IMR-90 (cell line): ENCODE measurements around the gene KRT86. TPM values are rescaled to one million over a fixed set of nuclear protein-coding genes. Genes with fewer than 3 reads are reported as not detected.
A peak's percentile ranks its signal among the peaks of the same experiment; 100 is the strongest.

ENCODE experiments used
- ATAC-seq: fragments of 200-7000 bp; cut with Tn5 transposase; 2 replicates; pipeline ENCODE4 v1.9.1; 2020; ENCODE audit warnings: low read depth, mild to moderate bottlenecking, moderate library complexity
- BruUV-seq: library from RNA; stranded (reverse); fragments of 400-500 nt; replicated peaks from 2 replicates; lab custom pipeline; 2021; lab: Mats Ljungman, UMichigan
- CTCF ChIA-PET: fragments of 300-600 bp; formaldehyde crosslinking; extraction: SDS; loops from one replicate; lab custom pipeline; 2021; ENCODE audit warnings: antibody characterized with exemption; lab: Yijun Ruan, JAX
- POLR2A ChIA-PET: fragments of 300-600 bp; sonication (Branson Sonifier 250); formaldehyde crosslinking; loops from one replicate; lab custom pipeline; 2022; ENCODE audit warnings: antibody characterized with exemption; ENCODE audit not compliant: unreplicated experiment; lab: Charles Lee
- DNase-seq: peaks from one replicate; pipeline ENCODE4 v3.0.0; 2013
- H2AFZ ChIP-seq: replicated peaks from 2 replicates; pipeline ENCODE3; 2013; ENCODE audit warnings: low read length, mild to moderate bottlenecking; ENCODE audit not compliant: poor library complexity
- H2AK5ac ChIP-seq: 2 replicates; pipeline ENCODE4 v1.6.1; 2013; ENCODE audit warnings: low read depth, low read length, inconsistent platforms
- H2AK9ac ChIP-seq: replicated peaks from 2 replicates; pipeline ENCODE3; 2013; ENCODE audit warnings: mild to moderate bottlenecking, low read depth, low read length, moderate library complexity; ENCODE audit not compliant: poor library complexity
- H2BK120ac ChIP-seq: 2 replicates; pipeline ENCODE4 v1.6.1; 2013; ENCODE audit warnings: low read depth, low read length, inconsistent platforms
- H2BK15ac ChIP-seq: 3 replicates; pipeline ENCODE4 v1.6.1; 2013; ENCODE audit warnings: low read depth, low read length, inconsistent platforms
- H2BK20ac ChIP-seq: 2 replicates; pipeline ENCODE4 v1.6.1; 2013; ENCODE audit warnings: low read depth, mild to moderate bottlenecking, inconsistent platforms, low read length, moderate library complexity
- H2BK5ac ChIP-seq: 2 replicates; pipeline ENCODE4 v1.6.1; 2013; ENCODE audit warnings: mild to moderate bottlenecking, low read depth, low read length, inconsistent platforms; ENCODE audit not compliant: poor library complexity, severe bottlenecking
- H3K14ac ChIP-seq: replicated peaks from 2 replicates; pipeline ENCODE4 v1.6.1; 2013; ENCODE audit warnings: low read depth, low read length, inconsistent platforms
- H3K18ac ChIP-seq: 2 replicates; pipeline ENCODE4 v1.6.1; 2013; ENCODE audit warnings: low read depth, low read length, control low read depth
- H3K23ac ChIP-seq: 2 replicates; pipeline ENCODE4 v1.6.1; 2013; ENCODE audit warnings: low read depth, low read length, inconsistent platforms
- H3K27ac ChIP-seq: 2 replicates; pipeline ENCODE4 v1.5.1; 2013; ENCODE audit warnings: mild to moderate bottlenecking, control low read depth, low read length; ENCODE audit not compliant: insufficient read depth
- H3K27me3 ChIP-seq: 2 replicates; pipeline ENCODE4 v1.6.1; 2013; ENCODE audit warnings: low read length; ENCODE audit not compliant: control insufficient read depth, insufficient read depth
- H3K36me3 ChIP-seq: 2 replicates; pipeline ENCODE4 v1.6.1; 2013; ENCODE audit warnings: low read length, mixed read lengths; ENCODE audit not compliant: control insufficient read depth, insufficient read depth
- H3K4ac ChIP-seq: 2 replicates; pipeline ENCODE4 v1.6.1; 2013; ENCODE audit warnings: low read depth, low read length, inconsistent platforms
- H3K4me1 ChIP-seq: 2 replicates; pipeline ENCODE4 v1.6.1; 2013; ENCODE audit warnings: low read length, mixed read lengths; ENCODE audit not compliant: control insufficient read depth, insufficient read depth
- H3K4me2 ChIP-seq: 2 replicates; pipeline ENCODE4 v1.6.1; 2013; ENCODE audit warnings: low read depth, mild to moderate bottlenecking, control low read depth, low read length, moderate library complexity
- H3K4me3 ChIP-seq: 2 replicates; pipeline ENCODE4 v1.5.1; 2013; ENCODE audit warnings: low read depth, mild to moderate bottlenecking, control low read depth, low read length, moderate library complexity; ENCODE audit not compliant: insufficient read depth
- H3K56ac ChIP-seq: 2 replicates; pipeline ENCODE4 v1.6.1; 2013; ENCODE audit warnings: low read length, inconsistent platforms; ENCODE audit not compliant: insufficient read depth; ENCODE audit errors: extremely low read depth
- H3K79me1 ChIP-seq, 2 experiments: 2 replicates each; pipeline ENCODE4 v1.6.1; 2013; ENCODE audit warnings: low read length in 2 of 2, inconsistent platforms in 1 of 2, low read depth in 1 of 2
- H3K9ac ChIP-seq: 2 replicates; pipeline ENCODE4 v1.6.1; 2013; ENCODE audit warnings: low read depth, low read length, control low read depth
- H3K9me1 ChIP-seq: 2 replicates; pipeline ENCODE4 v1.6.1; 2013; ENCODE audit warnings: low read length, inconsistent platforms; ENCODE audit not compliant: insufficient read depth
- H3K9me3 ChIP-seq: 2 replicates; pipeline ENCODE4 v1.6.1; 2013; ENCODE audit warnings: low read length; ENCODE audit not compliant: control insufficient read depth, insufficient read depth
- H4K20me1 ChIP-seq: 2 replicates; pipeline ENCODE4 v1.6.1; 2013; ENCODE audit warnings: low read length, inconsistent platforms; ENCODE audit not compliant: insufficient read depth
- H4K5ac ChIP-seq: 2 replicates; pipeline ENCODE4 v1.6.1; 2013; ENCODE audit warnings: mild to moderate bottlenecking, low read depth, low read length, control low read depth
- H4K8ac ChIP-seq, 2 experiments: 2 replicates each; pipeline ENCODE4 v1.6.1; 2013; ENCODE audit warnings: low read depth in 2 of 2, low read length in 2 of 2, control low read depth in 1 of 2, inconsistent platforms in 1 of 2
- H4K91ac ChIP-seq: 2 replicates; pipeline ENCODE4 v1.6.1; 2013; ENCODE audit warnings: low read depth, low read length, inconsistent platforms; ENCODE audit not compliant: insufficient read depth
- BHLHE40 ChIP-seq: fragments of 150-350 bp; IDR thresholded peaks from 2 replicates; pipeline ENCODE4 v1.6.1; 2016; ENCODE audit warnings: mild to moderate bottlenecking, low read depth, low read length
- CEBPB ChIP-seq: IDR thresholded peaks from 2 replicates; pipeline ENCODE4 v1.6.1; 2012; ENCODE audit warnings: low read depth, low read length, improper control_type of control experiment
- CHD1 ChIP-seq: IDR thresholded peaks from 2 replicates; pipeline ENCODE4 v1.6.1; 2012; ENCODE audit warnings: low read depth, low read length, improper control_type of control experiment
- FOS ChIP-seq: fragments of 150-350 bp; IDR thresholded peaks from 2 replicates; pipeline ENCODE4 v1.6.1; 2016; ENCODE audit warnings: low read depth, low read length
- MAFK ChIP-seq: IDR thresholded peaks from 2 replicates; pipeline ENCODE4 v1.6.1; 2012; ENCODE audit warnings: low read depth, low read length, improper control_type of control experiment
- MAZ ChIP-seq: IDR thresholded peaks from 2 replicates; pipeline ENCODE4 v1.6.1; 2012; ENCODE audit warnings: low read depth, mild to moderate bottlenecking, low read length, improper control_type of control experiment, moderate library complexity, borderline replicate concordance
- NFE2L2 ChIP-seq: fragments of 150-350 bp; IDR thresholded peaks from 2 replicates; pipeline ENCODE4 v1.6.1; 2016; ENCODE audit warnings: low read depth, mild to moderate bottlenecking, low read length
- POLR2A ChIP-seq: IDR thresholded peaks from 2 replicates; pipeline ENCODE4 v1.6.1; 2012; ENCODE audit warnings: mild to moderate bottlenecking, low read depth, low read length
- RAD21 ChIP-seq: IDR thresholded peaks from 2 replicates; pipeline ENCODE4 v1.6.1; 2012; ENCODE audit warnings: low read length, improper control_type of control experiment
- RCOR1 ChIP-seq: IDR thresholded peaks from 2 replicates; pipeline ENCODE4 v1.6.1; 2012; ENCODE audit warnings: mild to moderate bottlenecking, low read length, improper control_type of control experiment; ENCODE audit not compliant: insufficient replicate concordance
- RFX5 ChIP-seq: IDR thresholded peaks from 2 replicates; pipeline ENCODE4 v1.8.0; 2012; ENCODE audit warnings: low read depth, mild to moderate bottlenecking, low read length, moderate library complexity
- SMC3 ChIP-seq: fragments of 150-350 bp; IDR thresholded peaks from 2 replicates; pipeline ENCODE4 v1.6.1; 2016; ENCODE audit warnings: low read depth, mild to moderate bottlenecking, antibody characterized with exemption, low read length, moderate library complexity
- WGBS, 2 experiments: methylation state at CpG; one replicate each; pipeline versions ENCODE4 v1.1.5 to v1.1.7; 2013; ENCODE audit warnings: missing lambda C conversion rate in 2 of 2; ENCODE audit not compliant: insufficient read length in 1 of 2; ENCODE audit errors: extremely low coverage in 2 of 2; 5-methylcytosine and 5-hydroxymethylcytosine counted together
- dilution Hi-C: fragments of 300-500 bp; cut with HindIII; formaldehyde crosslinking; loops from one replicate; pipeline ENCODE4 v1.14.3; 2018; ENCODE audit warnings: low sequenced_read_pairs; ENCODE audit not compliant: unreplicated experiment
- in situ Hi-C: fragments of 300-500 bp; cut with MboI; formaldehyde crosslinking; loops from 3 replicates; pipeline ENCODE4 v1.14.3; 2019; ENCODE audit warnings: low sequenced_read_pairs, inconsistent platforms, mixed read lengths
- intact Hi-C: fragments of 100-400 bp; cut with micrococcal nuclease; formaldehyde crosslinking; loops from 2 replicates; pipeline ENCODE4 v1.10.0; 2022
- polyA plus RNA-seq, 3 experiments: library from polyadenylated mRNA; depleted of rRNA; stranded (reverse); fragments of >200 nt; gene quantifications; 2 replicates each; pipeline ENCODE4 v1.2.3, GENCODE V29; 2012; ENCODE audit warnings: low replicate concordance in 1 of 3
- total RNA-seq: library from RNA; depleted of rRNA; stranded (reverse); fragments of >200 nt; gene quantifications from 2 replicates; pipeline ENCODE4 v1.2.3, GENCODE V29; 2012
- TF ChIP-seq, protein P1 (sequence below): conservative IDR thresholded peaks from 2 replicates; pipeline ENCODE4 v1.5.1; 2012; ENCODE audit warnings: mild to moderate bottlenecking, low read depth, low read length, improper control_type of control experiment
- TF ChIP-seq, protein P2 (sequence below): fragments of 150-350 bp; IDR thresholded peaks from 2 replicates; pipeline ENCODE4 v1.6.1; 2017; ENCODE audit warnings: mild to moderate bottlenecking, antibody characterized with exemption, low read length, low read depth
- TF ChIP-seq, protein P3 (sequence below): fragments of 150-350 bp; IDR thresholded peaks from 2 replicates; pipeline ENCODE4 v1.6.1; 2016; ENCODE audit warnings: low read depth, mild to moderate bottlenecking, low read length, moderate library complexity, borderline replicate concordance

KRT86 gene
- total and polyA plus RNA-seq, 2 of the 4 experiments (the other 2 are of a cell fraction): not detected

DNA sequence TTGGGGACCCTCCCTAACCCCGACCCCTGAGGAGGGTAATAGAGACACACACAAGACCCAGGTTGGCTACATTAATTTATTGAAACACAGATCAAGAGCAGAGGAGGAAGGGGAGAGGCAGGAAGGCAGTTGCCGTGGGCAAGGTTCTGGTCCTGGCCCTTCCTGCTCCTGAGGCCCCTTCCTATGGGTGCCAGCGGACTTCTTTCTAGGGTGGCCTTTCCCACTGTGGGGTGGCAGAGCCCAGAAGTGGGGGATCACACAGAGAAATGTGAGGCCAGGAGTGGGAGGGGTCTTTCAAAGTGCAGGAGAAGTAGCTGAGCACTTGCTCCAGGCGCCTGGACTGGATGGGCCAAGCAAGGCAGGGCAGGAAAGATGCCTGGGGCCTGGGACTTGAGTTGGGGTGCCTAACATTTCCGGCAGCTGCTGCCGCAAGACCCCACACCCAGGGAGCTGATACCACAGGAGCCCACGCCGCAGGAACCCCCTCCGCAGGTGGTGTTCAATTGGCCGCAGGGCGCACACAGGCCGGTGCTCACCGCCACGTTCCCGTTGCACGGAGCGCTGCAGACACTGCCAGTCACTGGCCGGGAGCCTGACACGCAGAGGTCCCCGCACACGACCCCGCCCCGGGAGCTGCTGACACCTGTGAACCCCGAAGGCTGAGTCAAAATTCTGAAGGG lies 11.5 kb downstream of the KRT86 start:
- Histone ChIP-seq H3K79me1 (no peaks in the 10 kb centered on the region), H3K23ac (no peak overlapping the region), H4K5ac (no peak overlapping the region), H3K4me2 (no peak overlapping the region), H3K4me3 (no peak overlapping the region), H3K14ac (0 out of 2 replicates have a peak overlapping the region, but pooled peaks have one; percentile 22), H2AFZ (no peak overlapping the region), H3K36me3 (no peaks in the 10 kb centered on the region), H3K9me3 (no peaks in the 10 kb centered on the region), H3K27me3 (no peaks in the 10 kb centered on the region), H4K91ac (0 out of 2 replicates have a peak overlapping the region, but pooled peaks have one; percentile 33), H3K9ac (no peak overlapping the region), H2AK9ac (peak overlapping the region; percentile 78), H2BK120ac (peak overlapping the region; percentile 20; the same call in 1 of the 2 replicates), H2BK20ac (peak overlapping the region; percentile 49; the same call in 1 of the 2 replicates), H4K8ac (no peak overlapping the region), H3K4ac (no peak overlapping the region), H2BK5ac (no peak overlapping the region), H2BK15ac (no peak overlapping the region), H3K27ac (no peak overlapping the region), H3K18ac (no peak overlapping the region), H3K56ac (no peak overlapping the region), H4K20me1 (no peaks in the 10 kb centered on the region), H2AK5ac (peak overlapping the region; percentile 28; the same call in 1 of the 2 replicates), H3K4me1 (peaks cover 5% of the 10 kb centered on the region), H3K9me1 (peaks cover 20% of the 10 kb centered on the region)
- WGBS, 2 experiments: 92% methylated on average over 20 of the region's 24 CpGs; no CpG with 5 or more reads in 1 of the 2 experiments
- in situ Hi-C loops (no loop called here), dilution Hi-C loops (no loop called here), intact Hi-C loops (loop anchor here (10.0 kb wide), 1 partner anchor 589 kb away; no protein-coding TSS in a partner anchor)
- no TSS peak for BruUV-seq
- POLR2A ChIA-PET: no interaction called here
- DNase-seq (no peak), ATAC-seq (no peak)
- CTCF ChIA-PET: interaction anchor here (1.1 kb wide), 1 partner anchor 130 kb away, joined by 3 read pairs; no protein-coding TSS in a partner anchor
- TF ChIP-seq RCOR1: no peak
- no peak for TF ChIP-seq FOS
- no peak for TF ChIP-seq POLR2A
- TF ChIP-seq CHD1: no peak
- no peak for TF ChIP-seq SMC3
- no peak for TF ChIP-seq RFX5
- TF ChIP-seq, protein P1, sequence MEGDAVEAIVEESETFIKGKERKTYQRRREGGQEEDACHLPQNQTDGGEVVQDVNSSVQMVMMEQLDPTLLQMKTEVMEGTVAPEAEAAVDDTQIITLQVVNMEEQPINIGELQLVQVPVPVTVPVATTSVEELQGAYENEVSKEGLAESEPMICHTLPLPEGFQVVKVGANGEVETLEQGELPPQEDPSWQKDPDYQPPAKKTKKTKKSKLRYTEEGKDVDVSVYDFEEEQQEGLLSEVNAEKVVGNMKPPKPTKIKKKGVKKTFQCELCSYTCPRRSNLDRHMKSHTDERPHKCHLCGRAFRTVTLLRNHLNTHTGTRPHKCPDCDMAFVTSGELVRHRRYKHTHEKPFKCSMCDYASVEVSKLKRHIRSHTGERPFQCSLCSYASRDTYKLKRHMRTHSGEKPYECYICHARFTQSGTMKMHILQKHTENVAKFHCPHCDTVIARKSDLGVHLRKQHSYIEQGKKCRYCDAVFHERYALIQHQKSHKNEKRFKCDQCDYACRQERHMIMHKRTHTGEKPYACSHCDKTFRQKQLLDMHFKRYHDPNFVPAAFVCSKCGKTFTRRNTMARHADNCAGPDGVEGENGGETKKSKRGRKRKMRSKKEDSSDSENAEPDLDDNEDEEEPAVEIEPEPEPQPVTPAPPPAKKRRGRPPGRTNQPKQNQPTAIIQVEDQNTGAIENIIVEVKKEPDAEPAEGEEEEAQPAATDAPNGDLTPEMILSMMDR: no peak
- TF ChIP-seq RAD21: no peak
- TF ChIP-seq MAFK: no peak
- no peak for TF ChIP-seq BHLHE40
- TF ChIP-seq NFE2L2: no peak
- TF ChIP-seq, protein P2, sequence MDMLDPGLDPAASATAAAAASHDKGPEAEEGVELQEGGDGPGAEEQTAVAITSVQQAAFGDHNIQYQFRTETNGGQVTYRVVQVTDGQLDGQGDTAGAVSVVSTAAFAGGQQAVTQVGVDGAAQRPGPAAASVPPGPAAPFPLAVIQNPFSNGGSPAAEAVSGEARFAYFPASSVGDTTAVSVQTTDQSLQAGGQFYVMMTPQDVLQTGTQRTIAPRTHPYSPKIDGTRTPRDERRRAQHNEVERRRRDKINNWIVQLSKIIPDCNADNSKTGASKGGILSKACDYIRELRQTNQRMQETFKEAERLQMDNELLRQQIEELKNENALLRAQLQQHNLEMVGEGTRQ: no peak
- no peak for TF ChIP-seq CEBPB
- no peak for TF ChIP-seq MAZ
- TF ChIP-seq, protein P3, sequence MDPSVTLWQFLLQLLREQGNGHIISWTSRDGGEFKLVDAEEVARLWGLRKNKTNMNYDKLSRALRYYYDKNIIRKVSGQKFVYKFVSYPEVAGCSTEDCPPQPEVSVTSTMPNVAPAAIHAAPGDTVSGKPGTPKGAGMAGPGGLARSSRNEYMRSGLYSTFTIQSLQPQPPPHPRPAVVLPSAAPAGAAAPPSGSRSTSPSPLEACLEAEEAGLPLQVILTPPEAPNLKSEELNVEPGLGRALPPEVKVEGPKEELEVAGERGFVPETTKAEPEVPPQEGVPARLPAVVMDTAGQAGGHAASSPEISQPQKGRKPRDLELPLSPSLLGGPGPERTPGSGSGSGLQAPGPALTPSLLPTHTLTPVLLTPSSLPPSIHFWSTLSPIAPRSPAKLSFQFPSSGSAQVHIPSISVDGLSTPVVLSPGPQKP: no peak
